Mucosa of stomach (tissue), 1 donor: Measurements from ENCODE around the gene PAAF1.
"Not testable (repeated sequence)": the region's sequence is repeated elsewhere in the genome, so short reads cannot be mapped to it uniquely, and the experiment has no call there.

Source experiments
- H3K27me3 ChIP-seq: one replicate; pipeline ENCODE4 v1.7.0; 2013; ENCODE audit warnings: mild to moderate bottlenecking, low read length; ENCODE audit not compliant: control insufficient read depth, insufficient read depth
- H3K36me3 ChIP-seq: one replicate; pipeline ENCODE4 v1.7.0; 2013; ENCODE audit warnings: low read length; ENCODE audit not compliant: control insufficient read depth, insufficient read depth
- H3K4me1 ChIP-seq: one replicate; pipeline ENCODE4 v1.7.0; 2013; ENCODE audit warnings: mild to moderate bottlenecking, low read length; ENCODE audit not compliant: control insufficient read depth, insufficient read depth
- H3K4me3 ChIP-seq: one replicate; pipeline ENCODE4 v1.7.0; 2013; ENCODE audit warnings: low read length
- H3K9ac ChIP-seq: one replicate; pipeline ENCODE4 v1.7.0; 2013; ENCODE audit warnings: mild to moderate bottlenecking, low read length, moderate library complexity
- H3K9me3 ChIP-seq: one replicate; pipeline ENCODE4 v1.7.0; 2013; ENCODE audit warnings: mild to moderate bottlenecking, low read length, moderate library complexity; ENCODE audit not compliant: control insufficient read depth
- donor health status: Pancreatic carcinoma.

The PAAF1 gene

DNA sequence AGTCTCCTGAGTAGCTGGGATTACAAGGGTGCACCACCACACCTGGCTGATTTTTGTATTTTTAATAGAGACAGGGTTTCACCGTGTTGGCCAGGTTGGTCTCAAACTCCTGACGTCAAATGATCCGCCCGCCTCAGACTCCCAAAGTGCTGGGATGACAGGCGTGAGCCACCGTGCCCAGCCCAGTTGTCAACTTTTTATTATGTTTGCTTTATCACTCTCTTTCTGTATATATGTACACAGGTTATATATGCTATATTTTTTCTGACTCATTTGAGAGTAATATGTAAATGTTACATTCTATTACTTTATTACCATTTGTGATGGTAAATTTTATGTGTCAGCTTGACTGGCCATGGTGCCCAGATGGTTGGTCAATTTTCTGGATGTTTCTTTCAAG is 55.2 kb downstream of the PAAF1 start:
- H3K36me3 ChIP-seq, result no peaks in the 10 kb centered on the region
- no peaks in the 10 kb centered on the region for H3K9me3 ChIP-seq
- H3K4me1 ChIP-seq, result no peaks in the 10 kb centered on the region
- no peaks in the 10 kb centered on the region for H3K27me3 ChIP-seq
- H3K4me3 ChIP-seq, result no peak overlapping the region
- H3K9ac ChIP-seq, result no peak overlapping the region

DNA sequence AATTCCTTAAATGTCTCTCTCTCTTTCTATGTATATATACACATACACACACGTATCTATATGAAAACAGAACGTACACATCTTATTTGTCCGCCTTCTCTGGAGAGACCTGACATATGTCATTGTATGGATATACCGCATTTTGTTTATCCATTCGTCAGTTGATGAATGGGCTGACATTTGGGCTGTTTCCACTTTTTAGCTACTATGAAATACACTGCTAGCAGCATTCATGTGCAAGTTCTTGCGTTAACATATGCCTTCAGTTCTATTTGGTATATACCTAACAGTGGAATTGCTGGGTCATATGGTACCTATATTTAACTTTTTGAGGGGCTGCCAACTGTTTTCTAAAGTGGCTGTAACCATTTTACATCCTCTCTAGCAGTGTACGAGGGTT is 56.0 kb downstream of the PAAF1 start:
- no peaks in the 10 kb centered on the region for H3K27me3 ChIP-seq
- H3K9me3 ChIP-seq, result no peaks in the 10 kb centered on the region
- H3K4me3 ChIP-seq, result no peak overlapping the region
- H3K9ac ChIP-seq, result no peak overlapping the region
- H3K4me1 ChIP-seq, result no peaks in the 10 kb centered on the region
- no peaks in the 10 kb centered on the region for H3K36me3 ChIP-seq

DNA sequence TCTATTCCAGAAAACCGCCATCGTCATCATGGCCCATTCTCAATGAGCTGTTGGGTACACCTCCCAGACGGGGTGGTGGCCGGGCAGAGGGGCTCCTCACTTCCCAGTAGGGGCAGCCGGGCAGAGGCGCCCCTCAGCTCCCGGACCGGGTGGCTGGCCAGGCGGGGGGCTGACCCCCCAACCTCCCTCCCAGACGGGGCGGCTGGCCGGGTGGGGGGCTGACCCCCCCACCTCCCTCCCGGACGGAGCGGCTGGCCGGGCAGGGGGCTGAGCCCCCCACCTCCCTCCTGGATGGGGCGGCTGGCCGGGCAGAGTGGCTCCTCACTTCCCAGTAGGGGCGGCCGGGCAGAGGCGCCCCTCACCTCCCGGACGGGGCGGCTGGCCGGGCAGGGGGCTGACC is 59.2 kb downstream of the PAAF1 start:
- not testable (repeated sequence) for H3K27me3 ChIP-seq, H3K9me3 ChIP-seq, H3K36me3 ChIP-seq, H3K4me3 ChIP-seq, H3K9ac ChIP-seq, H3K4me1 ChIP-seq

DNA sequence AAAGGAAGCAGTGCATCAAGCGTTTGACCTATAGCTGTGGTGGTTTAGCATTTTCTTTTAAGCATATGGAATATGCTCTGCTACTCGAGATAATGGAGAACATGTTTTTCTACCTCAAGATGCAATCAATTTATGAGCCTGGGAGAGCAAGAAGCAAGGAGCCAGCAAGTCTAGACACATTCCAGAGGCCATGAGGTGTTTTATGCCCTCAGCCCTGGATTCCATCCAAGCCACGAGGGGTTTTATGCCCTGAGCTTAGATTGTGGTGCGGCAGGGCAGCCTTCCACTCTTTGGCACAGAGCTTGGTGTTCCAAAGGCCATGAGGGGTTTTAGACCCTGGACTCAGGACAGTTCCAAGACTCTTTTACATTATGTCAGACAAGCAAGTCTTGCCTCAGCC is 62.3 kb downstream of the PAAF1 start:
- H3K4me3 ChIP-seq, result no peak overlapping the region
- no peak overlapping the region for H3K9ac ChIP-seq
- H3K4me1 ChIP-seq, result no peaks in the 10 kb centered on the region
- H3K36me3 ChIP-seq, result no peaks in the 10 kb centered on the region
- no peaks in the 10 kb centered on the region for H3K9me3 ChIP-seq
- H3K27me3 ChIP-seq, result no peaks in the 10 kb centered on the region

DNA sequence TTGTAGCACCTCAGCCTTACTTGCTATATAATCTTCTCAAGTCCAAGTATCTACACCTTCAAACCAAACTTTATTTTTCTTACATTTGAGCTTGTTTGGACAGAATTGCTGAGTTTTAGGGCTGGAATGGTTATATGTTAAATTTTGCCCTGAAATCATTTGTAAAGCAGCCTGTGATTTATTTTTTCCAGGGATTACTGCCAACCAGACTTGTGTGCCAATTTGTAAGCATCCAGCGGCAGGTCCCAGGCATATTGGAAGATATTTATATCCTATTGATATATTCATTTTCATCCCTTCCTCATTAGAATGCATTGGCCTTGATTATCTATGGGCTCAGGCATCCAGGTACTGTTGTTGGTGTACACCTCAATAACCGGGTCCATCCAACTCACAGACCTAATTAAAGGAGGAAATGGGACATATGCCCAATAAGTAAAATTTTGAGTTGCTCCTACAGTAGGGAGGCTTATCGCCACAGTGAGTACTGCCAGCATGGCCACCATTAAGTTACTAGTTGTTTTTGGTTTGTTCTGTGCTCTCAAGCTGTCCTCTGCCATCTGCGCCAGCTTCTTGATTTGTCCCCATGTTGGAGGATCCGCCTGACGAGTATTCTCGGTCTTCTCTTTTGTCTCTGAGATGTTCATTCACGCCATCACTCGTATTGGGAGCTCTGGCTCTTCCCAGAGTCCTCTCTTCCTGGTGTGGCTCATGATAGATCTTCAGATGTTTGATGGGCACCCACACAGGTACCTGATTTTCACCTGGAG is 64.2 kb downstream of the PAAF1 start:
- Histone ChIP-seq H3K27me3 (no peaks in the 10 kb centered on the region), H3K36me3 (no peaks in the 10 kb centered on the region), H3K4me3 (no peak overlapping the region), H3K9me3 (no peaks in the 10 kb centered on the region), H3K4me1 (no peaks in the 10 kb centered on the region), H3K9ac (no peak overlapping the region)

DNA sequence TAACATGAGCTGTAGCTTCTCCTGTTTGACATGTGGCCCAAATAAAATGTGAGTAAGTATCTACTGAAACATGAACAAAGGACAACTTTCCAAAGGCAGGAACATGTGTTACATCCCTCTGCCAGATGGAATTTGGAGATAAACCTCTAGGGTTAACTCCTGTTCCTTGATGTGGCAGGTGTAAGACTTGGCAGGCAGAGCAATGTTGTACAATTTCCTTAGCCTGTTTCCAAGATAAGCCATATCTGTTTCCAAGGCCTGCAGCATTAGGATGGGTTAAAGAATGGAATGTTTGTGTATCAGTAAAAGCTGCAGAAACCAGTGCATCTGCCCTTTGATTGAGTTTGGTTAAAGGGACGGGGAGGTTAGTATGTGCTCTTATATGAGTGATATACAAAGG is 65.2 kb downstream of the PAAF1 start:
- H3K9me3 ChIP-seq, result no peaks in the 10 kb centered on the region
- H3K9ac ChIP-seq, result no peak overlapping the region

DNA sequence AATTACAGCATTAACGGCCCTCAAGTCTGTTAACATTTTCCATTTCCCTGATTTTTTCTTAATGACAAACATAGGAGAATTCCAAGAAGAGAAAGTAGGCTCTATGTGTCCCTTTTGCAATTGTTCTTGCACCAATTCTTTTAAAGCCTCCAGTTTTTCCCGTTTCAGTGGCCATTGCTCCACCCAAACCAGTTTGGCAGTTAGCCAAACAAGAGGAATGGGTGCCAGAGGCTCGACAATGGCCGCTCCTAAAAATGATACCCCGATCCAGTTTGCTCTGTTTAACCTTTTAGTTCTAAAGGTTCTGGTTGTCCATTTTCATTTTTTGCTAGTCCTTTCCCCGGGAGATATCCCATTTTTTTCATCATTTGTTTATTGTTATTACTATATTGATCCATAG is 67.3 kb downstream of the PAAF1 start:
- H3K27me3 ChIP-seq, result no peaks in the 10 kb centered on the region
- H3K9ac ChIP-seq, result no peak overlapping the region
- no peaks in the 10 kb centered on the region for H3K4me1 ChIP-seq
- no peaks in the 10 kb centered on the region for H3K36me3 ChIP-seq
- no peak overlapping the region for H3K4me3 ChIP-seq
- no peaks in the 10 kb centered on the region for H3K9me3 ChIP-seq

More for the DNA sequence above, 65.2 kb downstream of the PAAF1 start:
- Histone ChIP-seq H3K36me3 (no peaks in the 10 kb centered on the region), H3K4me3 (no peak overlapping the region), H3K27me3 (no peaks in the 10 kb centered on the region), H3K4me1 (no peaks in the 10 kb centered on the region)

DNA sequence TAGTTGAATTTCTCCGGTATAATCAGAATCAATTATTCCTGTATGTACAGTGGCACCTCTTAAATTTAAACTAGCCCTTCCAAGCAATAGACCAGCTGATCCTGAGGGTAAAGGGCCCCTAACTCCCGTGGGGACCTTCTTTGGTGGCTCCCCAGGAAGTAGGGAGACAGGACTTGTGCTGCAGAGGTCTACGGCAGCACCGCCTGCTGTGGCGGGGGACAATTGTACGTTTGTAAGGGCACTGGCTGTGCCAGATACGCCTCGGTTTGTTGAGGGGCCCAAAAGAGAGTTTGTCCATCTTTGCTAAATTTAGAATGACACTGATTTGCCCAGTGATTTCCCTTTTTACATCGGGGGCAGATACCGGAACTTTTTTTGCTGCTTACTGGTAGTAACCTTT is 68.1 kb downstream of the PAAF1 start:
- no peak overlapping the region for H3K4me3 ChIP-seq
- no peaks in the 10 kb centered on the region for H3K36me3 ChIP-seq
- H3K4me1 ChIP-seq, result no peaks in the 10 kb centered on the region
- H3K27me3 ChIP-seq, result no peaks in the 10 kb centered on the region
- no peak overlapping the region for H3K9ac ChIP-seq
- no peaks in the 10 kb centered on the region for H3K9me3 ChIP-seq

DNA sequence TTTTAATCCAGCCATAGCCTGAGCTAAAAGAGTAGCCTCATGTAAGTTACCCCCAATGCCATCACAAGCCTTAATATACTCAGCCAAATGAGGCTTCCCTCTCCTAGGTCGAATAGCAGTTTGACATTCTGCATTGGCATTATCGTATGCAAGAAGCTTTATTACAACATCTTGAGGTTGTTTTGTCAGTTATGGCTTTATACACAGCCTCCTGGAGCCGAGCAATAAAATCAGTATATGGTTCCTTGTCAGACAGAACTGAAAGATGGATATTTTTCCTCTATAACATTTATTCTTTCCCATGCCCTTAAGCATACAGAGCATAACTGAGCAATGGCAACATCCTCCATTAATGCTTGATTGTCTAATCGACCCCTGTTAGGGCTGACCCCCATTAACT is 68.6 kb downstream of the PAAF1 start:
- Histone ChIP-seq H3K27me3 (no peaks in the 10 kb centered on the region), H3K4me1 (no peaks in the 10 kb centered on the region), H3K36me3 (no peaks in the 10 kb centered on the region), H3K9me3 (no peaks in the 10 kb centered on the region), H3K4me3 (no peak overlapping the region), H3K9ac (no peak overlapping the region)

DNA sequence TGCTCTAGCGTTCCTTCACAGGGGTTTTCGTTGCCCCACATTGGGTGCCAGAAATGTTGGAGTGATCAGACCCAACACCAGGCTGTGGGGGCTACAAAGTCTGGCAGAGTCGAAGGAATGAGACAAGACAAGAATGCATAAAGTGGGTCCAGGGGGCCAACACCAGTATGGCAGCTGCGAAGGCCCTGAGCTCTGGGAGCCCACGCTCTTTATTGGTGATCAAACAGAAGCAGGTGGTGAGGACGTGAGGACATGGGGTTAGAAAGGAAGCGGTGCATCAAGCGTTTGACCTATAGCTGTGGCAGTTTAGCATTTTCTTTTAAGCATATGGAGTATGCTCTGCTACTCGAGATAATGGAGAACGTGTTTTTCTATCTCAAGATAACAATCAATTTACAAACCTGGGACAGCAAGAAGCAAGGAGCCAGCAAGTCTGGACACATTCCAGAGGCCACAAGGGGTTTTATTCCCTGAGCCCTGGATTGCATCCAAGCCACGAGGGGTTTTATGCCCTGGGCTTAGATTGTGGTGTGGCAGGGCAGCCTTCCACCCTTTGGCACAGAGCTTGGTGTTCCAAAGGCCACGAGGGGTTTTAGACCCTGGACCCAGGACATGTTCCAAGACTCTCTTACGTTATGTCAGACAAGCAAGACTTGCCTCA is 70.1 kb downstream of the PAAF1 start:
- Histone ChIP-seq H3K36me3 (no peaks in the 10 kb centered on the region), H3K4me1 (no peaks in the 10 kb centered on the region), H3K9me3 (no peaks in the 10 kb centered on the region), H3K27me3 (no peaks in the 10 kb centered on the region), H3K4me3 (no peak overlapping the region), H3K9ac (no peak overlapping the region)

DNA sequence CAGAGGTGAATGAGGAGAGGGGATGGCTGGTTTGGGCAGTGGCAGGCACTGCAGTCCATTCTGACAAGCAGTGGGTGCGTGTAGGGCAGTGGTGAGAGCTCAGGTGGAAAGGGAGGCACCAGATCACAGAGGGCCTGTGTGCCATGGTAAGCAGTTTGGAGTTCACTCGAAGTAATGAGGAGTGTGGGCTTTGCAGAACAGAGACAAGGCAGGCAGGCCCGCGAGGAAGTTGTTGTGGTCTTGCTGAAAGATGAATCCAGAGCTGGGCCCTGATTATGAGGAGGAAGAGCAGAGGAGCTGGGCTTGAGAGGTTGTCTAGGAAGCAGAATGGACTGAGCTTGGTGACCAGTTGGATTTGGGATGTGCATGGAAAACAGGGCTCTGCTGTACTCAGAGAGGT is 72.4 kb downstream of the PAAF1 start:
- Histone ChIP-seq H3K36me3 (no peaks in the 10 kb centered on the region), H3K4me1 (no peaks in the 10 kb centered on the region), H3K4me3 (no peak overlapping the region), H3K9me3 (no peaks in the 10 kb centered on the region), H3K27me3 (no peaks in the 10 kb centered on the region), H3K9ac (no peak overlapping the region)

DNA sequence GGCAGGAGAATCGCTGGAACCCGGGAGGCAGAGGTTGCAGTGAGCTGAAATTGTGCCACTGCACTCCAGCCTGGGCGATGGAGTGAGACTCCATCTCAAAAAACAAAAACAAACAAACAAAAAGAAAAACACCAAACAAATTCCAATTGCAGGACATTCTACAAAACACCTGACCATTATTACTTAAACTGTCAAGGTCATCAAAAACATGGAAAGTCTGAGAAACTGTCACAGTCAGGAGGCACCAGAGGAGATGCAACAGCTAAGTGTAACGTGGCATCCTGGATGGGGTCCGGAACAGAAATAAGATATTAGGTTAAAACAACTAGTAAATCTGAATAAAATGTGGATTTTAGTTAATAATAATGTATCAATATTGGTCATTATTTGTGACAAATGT is 73.1 kb downstream of the PAAF1 start:
- Histone ChIP-seq H3K36me3 (no peaks in the 10 kb centered on the region), H3K4me1 (no peaks in the 10 kb centered on the region), H3K9me3 (no peaks in the 10 kb centered on the region), H3K4me3 (no peak overlapping the region), H3K9ac (no peak overlapping the region), H3K27me3 (no peaks in the 10 kb centered on the region)
